Measurements from ENCODE around the gene DDC.

The DDC gene

GRCh38 chr7:50411332-50411731 lies 153.9 kb downstream of the DDC start:
- no peak for DNase-seq (ENCODE audit: low spot score)

DNA sequence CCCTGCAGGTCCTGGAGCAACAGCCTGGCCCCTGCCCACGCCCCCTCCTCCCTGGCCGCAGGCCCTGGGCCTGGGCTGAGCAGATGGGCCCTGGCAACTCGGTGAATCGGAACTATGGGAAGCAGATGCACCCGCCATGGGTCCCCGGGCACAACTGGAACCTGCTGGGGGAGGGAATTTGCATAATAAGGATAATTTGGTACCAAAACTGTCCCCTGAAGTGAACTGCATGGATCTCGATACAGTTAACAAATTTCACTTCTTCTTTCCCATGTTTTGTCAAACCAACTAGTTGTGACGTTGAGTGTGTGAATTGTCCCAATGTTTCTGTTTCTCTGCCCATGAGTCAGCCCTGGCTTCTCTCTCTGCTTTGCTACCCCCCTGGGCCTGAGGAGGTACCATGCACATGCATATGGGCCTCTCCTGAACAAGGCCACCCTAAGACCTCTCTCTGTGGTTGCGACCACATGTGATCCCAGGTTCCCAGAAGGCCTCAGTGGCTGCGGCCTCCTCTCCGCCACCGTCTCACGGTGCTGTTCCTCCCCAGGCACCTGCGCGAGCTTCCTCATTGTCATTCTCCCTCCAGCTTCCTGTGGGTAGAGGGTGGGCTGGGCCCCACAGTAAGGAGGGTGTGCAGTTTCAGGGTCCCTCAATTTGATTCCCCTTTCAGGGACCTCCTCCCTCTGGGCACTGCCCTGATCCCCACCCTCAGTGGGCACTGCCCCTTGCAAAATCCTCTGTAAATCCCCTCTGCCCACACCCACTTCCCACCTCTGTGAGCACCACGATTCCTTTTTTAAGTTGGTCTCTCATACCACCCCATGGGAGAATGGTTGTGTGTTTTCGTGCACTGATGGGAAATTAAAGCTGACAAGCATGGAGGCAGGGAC lies 155.1 kb downstream of the DDC start:
- no peak for DNase-seq (ENCODE audit: low spot score)

Data from ecto neural progenitor cell (in vitro differentiated cells).